HepG2 (cell line): Measurements from ENCODE around the gene TBCD. TPM values are rescaled to one million over a fixed set of nuclear protein-coding genes. Genes with fewer than 3 reads are reported as not detected.

Experiments used
- CHCHD3 ChIP-seq: sonication (generic); formaldehyde crosslinking; IDR thresholded peaks from 2 replicates; pipeline ENCODE4 v1.8.0; 2022; ENCODE audit warnings: mild to moderate bottlenecking, missing genetic modification reagents, moderate library complexity
- CREB1 ChIP-seq, 2 experiments: fragments of 450-650 bp in 1 of 2; IDR thresholded peaks; 2 replicates each; pipeline ENCODE4 v1.6.1; 2016 to 2017; ENCODE audit warnings: control low read depth in 1 of 2, mild to moderate bottlenecking in 1 of 2, missing compliant biosample characterization in 1 of 2, missing genetic modification characterization in 1 of 2
- ERF ChIP-seq: IDR thresholded peaks from 2 replicates; pipeline ENCODE4 v1.6.1; 2018; ENCODE audit warnings: missing biosample characterization, missing genetic modification reagents
- FOXK2 ChIP-seq: fragments of 450-650 bp; IDR thresholded peaks from 2 replicates; pipeline ENCODE4 v1.6.1; 2016
- FOXP1 ChIP-seq, 2 experiments: fragments of 450-650 bp in 1 of 2; IDR thresholded peaks; 2 replicates each; pipeline ENCODE4 v1.6.1; 2017 to 2018; ENCODE audit warnings: antibody characterized with exemption in 1 of 2
- HHEX ChIP-seq: IDR thresholded peaks from 2 replicates; pipeline ENCODE4 v1.6.1; 2016; ENCODE audit warnings: control low read depth
- MYNN ChIP-seq: sonication (generic); formaldehyde crosslinking; IDR thresholded peaks from 2 replicates; pipeline ENCODE4 v1.4.0; 2020; ENCODE audit warnings: mild to moderate bottlenecking, low read depth, missing genetic modification reagents
- NFIB ChIP-seq: sonication (generic); formaldehyde crosslinking; IDR thresholded peaks from 2 replicates; pipeline ENCODE4 v1.9.0; 2021; ENCODE audit warnings: missing genetic modification reagents, mild to moderate bottlenecking, borderline replicate concordance
- NFRKB ChIP-seq: fragments of 450-650 bp; IDR thresholded peaks from 2 replicates; pipeline ENCODE4 v1.6.1; 2017
- SYNCRIP ChIP-seq: fragments of 200-400 bp; formaldehyde crosslinking; IDR thresholded peaks from 2 replicates; pipeline ENCODE4 v1.6.1; 2018; ENCODE audit warnings: mild to moderate bottlenecking, low read depth, low read length; ENCODE audit not compliant: insufficient read depth
- ZKSCAN5 ChIP-seq: sonication (generic); formaldehyde crosslinking; IDR thresholded peaks from 2 replicates; pipeline ENCODE4 v1.5.1; 2020; ENCODE audit warnings: mild to moderate bottlenecking, missing genetic modification reagents
- ZNF660 ChIP-seq: sonication (generic); formaldehyde crosslinking; IDR thresholded peaks from 2 replicates; pipeline ENCODE4 v1.5.1; 2020; ENCODE audit warnings: mild to moderate bottlenecking, low read depth, missing genetic modification reagents, borderline replicate concordance
- ZNF766 ChIP-seq: sonication (generic); formaldehyde crosslinking; IDR thresholded peaks from 2 replicates; pipeline ENCODE4 v1.5.0; 2020; ENCODE audit warnings: missing genetic modification reagents, borderline replicate concordance
- ZNF883 ChIP-seq: sonication (generic); formaldehyde crosslinking; IDR thresholded peaks from 2 replicates; pipeline ENCODE4 v1.5.1; 2020; ENCODE audit warnings: mild to moderate bottlenecking, missing genetic modification reagents; ENCODE audit errors: not compliant biosample characterization
- ZSCAN12 ChIP-seq: sonication (generic); formaldehyde crosslinking; IDR thresholded peaks from 2 replicates; pipeline ENCODE4 v1.9.0; 2021; ENCODE audit warnings: mild to moderate bottlenecking, missing genetic modification reagents
- ZSCAN9 ChIP-seq: IDR thresholded peaks from 2 replicates; pipeline ENCODE4 v1.6.1; 2016; ENCODE audit warnings: borderline replicate concordance
- polyA plus RNA-seq, 8 experiments: library from polyadenylated mRNA; depleted of rRNA in 3 of 8; stranded (reverse) in 7 of 8; unstranded in 1 of 8; fragments of >200 nt; fragmentation: Illumina TruSeq in 4 of 8; extraction: Trizol in 4 of 8; gene quantifications; 2 replicates each; pipeline versions ENCODE4 v1.2.1 to v1.2.3, GENCODE V29; 2011 to 2016; ENCODE audit warnings: low read depth in 4 of 8, missing spikeins in 1 of 8, mixed read lengths in 1 of 8; ENCODE audit not compliant: insufficient read depth in 1 of 8
- total RNA-seq, 5 experiments: library from RNA; depleted of rRNA; stranded (reverse); fragments of >200 nt; fragmentation: Illumina TruSeq; extraction: Trizol; gene quantifications; 2 replicates each; pipeline ENCODE4 v1.2.3, GENCODE V29; 2016; ENCODE audit warnings: low read depth in 1 of 5
- TF ChIP-seq, protein P1 (sequence below): sonication (generic); formaldehyde crosslinking; IDR thresholded peaks from 2 replicates; pipeline ENCODE4 v1.5.0; 2020; ENCODE audit warnings: mild to moderate bottlenecking, missing genetic modification reagents, borderline replicate concordance
- TF ChIP-seq, protein P2 (sequence below): sonication (generic); formaldehyde crosslinking; IDR thresholded peaks from 2 replicates; pipeline ENCODE4 v1.9.0; 2022; ENCODE audit warnings: low read depth, missing genetic modification reagents
- TF ChIP-seq, protein P3 (sequence below): sonication (generic); formaldehyde crosslinking; conservative IDR thresholded peaks from 2 replicates; pipeline ENCODE4 v1.4.0; 2020; ENCODE audit warnings: mild to moderate bottlenecking, missing genetic modification reagents, moderate library complexity
- TF ChIP-seq, protein P4 (sequence below): sonication (generic); formaldehyde crosslinking; IDR thresholded peaks from 2 replicates; pipeline ENCODE4 v1.4.0; 2020; ENCODE audit warnings: mild to moderate bottlenecking, missing genetic modification reagents

Gene TBCD
- total and polyA plus RNA-seq, 2 of the 13 experiments (the other 11 are each of a cell fraction or from before 2014, with no cell fraction given) = 33.9 to 54.8 TPM

DNA sequence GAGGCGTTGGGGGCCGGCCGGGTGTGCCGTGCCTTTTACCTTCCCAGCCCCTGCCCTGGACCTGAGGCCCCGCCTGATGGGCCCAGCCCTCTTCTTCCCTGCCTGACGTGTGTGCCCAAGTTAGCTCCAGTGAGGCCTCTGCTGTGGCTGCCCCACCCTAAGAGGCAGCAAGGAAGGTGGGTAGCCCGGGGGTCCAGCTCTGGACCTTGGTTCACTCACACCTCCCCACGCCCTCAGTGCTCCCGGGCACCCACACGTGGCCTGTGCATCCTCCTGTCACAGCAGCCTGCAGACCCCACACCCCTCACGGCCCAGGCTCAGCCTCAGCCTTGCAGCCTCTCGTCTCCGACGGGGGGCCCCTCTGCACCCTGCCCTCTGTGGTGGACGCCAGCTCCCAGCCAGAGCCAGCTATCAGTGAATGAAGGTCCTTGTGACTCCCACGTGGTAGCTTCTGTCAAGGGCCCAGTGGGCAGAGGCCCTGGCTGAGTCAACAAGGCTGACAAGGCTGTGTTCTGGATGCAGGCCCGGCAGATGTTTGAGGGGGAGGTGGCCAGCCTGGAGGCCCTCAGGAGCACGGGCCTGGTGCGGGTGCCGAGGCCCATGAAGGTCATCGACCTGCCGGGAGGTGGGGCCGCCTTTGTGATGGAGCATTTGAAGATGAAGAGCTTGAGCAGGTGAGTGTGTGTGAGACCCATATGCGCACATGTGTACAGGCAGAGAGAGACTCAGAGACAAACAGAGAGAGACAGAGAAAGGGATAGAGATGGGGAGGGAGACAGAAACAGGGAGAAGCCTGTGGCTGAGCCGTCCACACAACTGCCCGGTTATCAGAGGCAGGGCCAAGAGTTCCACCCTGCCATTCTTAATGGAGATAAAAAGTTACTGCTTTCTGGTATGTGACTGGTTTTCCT is 13.6 kb upstream of the TBCD start (continued):
- TF ChIP-seq, protein P1, sequence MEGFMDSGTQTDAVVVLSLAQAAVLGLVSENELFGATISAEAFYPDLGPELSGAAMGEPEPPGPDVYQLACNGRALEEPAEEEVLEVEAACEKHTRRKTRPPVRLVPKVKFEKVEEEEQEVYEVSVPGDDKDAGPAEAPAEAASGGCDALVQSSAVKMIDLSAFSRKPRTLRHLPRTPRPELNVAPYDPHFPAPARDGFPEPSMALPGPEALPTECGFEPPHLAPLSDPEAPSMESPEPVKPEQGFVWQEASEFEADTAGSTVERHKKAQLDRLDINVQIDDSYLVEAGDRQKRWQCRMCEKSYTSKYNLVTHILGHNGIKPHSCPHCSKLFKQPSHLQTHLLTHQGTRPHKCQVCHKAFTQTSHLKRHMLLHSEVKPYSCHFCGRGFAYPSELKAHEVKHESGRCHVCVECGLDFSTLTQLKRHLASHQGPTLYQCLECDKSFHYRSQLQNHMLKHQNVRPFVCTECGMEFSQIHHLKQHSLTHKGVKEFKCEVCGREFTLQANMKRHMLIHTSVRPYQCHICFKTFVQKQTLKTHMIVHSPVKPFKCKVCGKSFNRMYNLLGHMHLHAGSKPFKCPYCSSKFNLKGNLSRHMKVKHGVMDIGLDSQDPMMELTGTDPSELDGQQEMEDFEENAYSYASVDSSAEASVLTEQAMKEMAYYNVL (CRISPR knock-in tag) = peak; percentile 72; the same call in 1 of the 2 replicates
- TF ChIP-seq ZNF883 (CRISPR knock-in tag) (peak; percentile 100), NFIB (CRISPR knock-in tag) (no peak), ZSCAN9 (CRISPR knock-in tag) (peak; percentile 100), ZNF766 (peak; percentile 99), ERF (CRISPR knock-in tag) (peak; percentile 100), SYNCRIP (no peak), NFRKB (no peak), MYNN (peak; percentile 95), FOXK2 (peak; percentile 74; the same call in 1 of the 2 replicates), CREB1 (IDR thresholded peaks at IDR 0.05) (no peak; the same call in 1 of the 2 replicates), CREB1 (CRISPR knock-in tag; IDR thresholded peaks at IDR 0.05) (no peak; the same call in 1 of the 2 replicates), CHCHD3 (CRISPR knock-in tag) (no peak), ZSCAN12 (CRISPR knock-in tag) (peak; percentile 90; the same call in 1 of the 2 replicates), ZKSCAN5 (CRISPR knock-in tag) (peak; percentile 87; the same call in 1 of the 2 replicates), FOXP1 (IDR thresholded peaks at IDR 0.05) (no peak), FOXP1 (CRISPR knock-in tag; IDR thresholded peaks at IDR 0.05) (peak; percentile 91), ZNF660 (CRISPR knock-in tag) (peak; percentile 87; the same call in 1 of the 2 replicates), HHEX (CRISPR knock-in tag) (peak; percentile 85)
- TF ChIP-seq, protein P2, sequence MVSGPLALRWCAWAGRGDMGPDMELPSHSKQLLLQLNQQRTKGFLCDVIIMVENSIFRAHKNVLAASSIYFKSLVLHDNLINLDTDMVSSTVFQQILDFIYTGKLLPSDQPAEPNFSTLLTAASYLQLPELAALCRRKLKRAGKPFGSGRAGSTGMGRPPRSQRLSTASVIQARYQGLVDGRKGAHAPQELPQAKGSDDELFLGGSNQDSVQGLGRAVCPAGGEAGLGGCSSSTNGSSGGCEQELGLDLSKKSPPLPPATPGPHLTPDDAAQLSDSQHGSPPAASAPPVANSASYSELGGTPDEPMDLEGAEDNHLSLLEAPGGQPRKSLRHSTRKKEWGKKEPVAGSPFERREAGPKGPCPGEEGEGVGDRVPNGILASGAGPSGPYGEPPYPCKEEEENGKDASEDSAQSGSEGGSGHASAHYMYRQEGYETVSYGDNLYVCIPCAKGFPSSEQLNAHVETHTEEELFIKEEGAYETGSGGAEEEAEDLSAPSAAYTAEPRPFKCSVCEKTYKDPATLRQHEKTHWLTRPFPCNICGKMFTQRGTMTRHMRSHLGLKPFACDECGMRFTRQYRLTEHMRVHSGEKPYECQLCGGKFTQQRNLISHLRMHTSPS (CRISPR knock-in tag) = peak; percentile 98
- TF ChIP-seq, protein P3, sequence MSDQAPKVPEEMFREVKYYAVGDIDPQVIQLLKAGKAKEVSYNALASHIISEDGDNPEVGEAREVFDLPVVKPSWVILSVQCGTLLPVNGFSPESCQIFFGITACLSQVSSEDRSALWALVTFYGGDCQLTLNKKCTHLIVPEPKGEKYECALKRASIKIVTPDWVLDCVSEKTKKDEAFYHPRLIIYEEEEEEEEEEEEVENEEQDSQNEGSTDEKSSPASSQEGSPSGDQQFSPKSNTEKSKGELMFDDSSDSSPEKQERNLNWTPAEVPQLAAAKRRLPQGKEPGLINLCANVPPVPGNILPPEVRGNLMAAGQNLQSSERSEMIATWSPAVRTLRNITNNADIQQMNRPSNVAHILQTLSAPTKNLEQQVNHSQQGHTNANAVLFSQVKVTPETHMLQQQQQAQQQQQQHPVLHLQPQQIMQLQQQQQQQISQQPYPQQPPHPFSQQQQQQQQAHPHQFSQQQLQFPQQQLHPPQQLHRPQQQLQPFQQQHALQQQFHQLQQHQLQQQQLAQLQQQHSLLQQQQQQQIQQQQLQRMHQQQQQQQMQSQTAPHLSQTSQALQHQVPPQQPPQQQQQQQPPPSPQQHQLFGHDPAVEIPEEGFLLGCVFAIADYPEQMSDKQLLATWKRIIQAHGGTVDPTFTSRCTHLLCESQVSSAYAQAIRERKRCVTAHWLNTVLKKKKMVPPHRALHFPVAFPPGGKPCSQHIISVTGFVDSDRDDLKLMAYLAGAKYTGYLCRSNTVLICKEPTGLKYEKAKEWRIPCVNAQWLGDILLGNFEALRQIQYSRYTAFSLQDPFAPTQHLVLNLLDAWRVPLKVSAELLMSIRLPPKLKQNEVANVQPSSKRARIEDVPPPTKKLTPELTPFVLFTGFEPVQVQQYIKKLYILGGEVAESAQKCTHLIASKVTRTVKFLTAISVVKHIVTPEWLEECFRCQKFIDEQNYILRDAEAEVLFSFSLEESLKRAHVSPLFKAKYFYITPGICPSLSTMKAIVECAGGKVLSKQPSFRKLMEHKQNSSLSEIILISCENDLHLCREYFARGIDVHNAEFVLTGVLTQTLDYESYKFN (CRISPR knock-in tag) = peak; percentile 98
- TF ChIP-seq, protein P4, sequence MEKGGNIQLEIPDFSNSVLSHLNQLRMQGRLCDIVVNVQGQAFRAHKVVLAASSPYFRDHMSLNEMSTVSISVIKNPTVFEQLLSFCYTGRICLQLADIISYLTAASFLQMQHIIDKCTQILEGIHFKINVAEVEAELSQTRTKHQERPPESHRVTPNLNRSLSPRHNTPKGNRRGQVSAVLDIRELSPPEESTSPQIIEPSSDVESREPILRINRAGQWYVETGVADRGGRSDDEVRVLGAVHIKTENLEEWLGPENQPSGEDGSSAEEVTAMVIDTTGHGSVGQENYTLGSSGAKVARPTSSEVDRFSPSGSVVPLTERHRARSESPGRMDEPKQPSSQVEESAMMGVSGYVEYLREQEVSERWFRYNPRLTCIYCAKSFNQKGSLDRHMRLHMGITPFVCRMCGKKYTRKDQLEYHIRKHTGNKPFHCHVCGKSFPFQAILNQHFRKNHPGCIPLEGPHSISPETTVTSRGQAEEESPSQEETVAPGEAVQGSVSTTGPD (CRISPR knock-in tag) = peak; percentile 96
